ENCODE data around the gene CEACAM19. TPM values are rescaled to one million over a fixed set of nuclear protein-coding genes. Genes with fewer than 3 reads are reported as not detected.

The CEACAM19 gene
- total and polyA plus RNA-seq, 2 of the 13 experiments (the other 11 are each of a cell fraction or from before 2014, with no cell fraction given): 1.3 to 4.0 TPM

DNA sequence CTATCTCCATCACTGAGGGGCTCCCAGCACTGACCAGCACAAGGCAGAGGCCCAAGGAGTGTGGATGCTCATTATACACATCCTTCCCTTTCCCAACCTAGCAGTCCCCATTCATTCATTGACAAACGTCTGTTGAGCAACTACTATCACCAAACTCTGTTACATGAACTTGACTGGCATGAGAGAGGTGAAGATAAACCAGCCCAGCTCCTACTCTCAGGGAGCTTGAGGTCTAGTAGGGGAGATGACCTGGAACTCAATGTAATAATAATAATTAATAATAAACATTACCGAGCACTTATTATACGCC lies 18.8 kb downstream of the CEACAM19 start (continued):
- TF ChIP-seq, protein P1, sequence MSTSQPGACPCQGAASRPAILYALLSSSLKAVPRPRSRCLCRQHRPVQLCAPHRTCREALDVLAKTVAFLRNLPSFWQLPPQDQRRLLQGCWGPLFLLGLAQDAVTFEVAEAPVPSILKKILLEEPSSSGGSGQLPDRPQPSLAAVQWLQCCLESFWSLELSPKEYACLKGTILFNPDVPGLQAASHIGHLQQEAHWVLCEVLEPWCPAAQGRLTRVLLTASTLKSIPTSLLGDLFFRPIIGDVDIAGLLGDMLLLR (CRISPR knock-in tag; IDR thresholded peaks at IDR 0.05): no peak
- TF ChIP-seq GATAD2A (CRISPR knock-in tag; IDR thresholded peaks at IDR 0.05) (peak; percentile 13; the same call in 1 of the 2 replicates), SOX5 (CRISPR knock-in tag; IDR thresholded peaks at IDR 0.05; ENCODE audit: borderline replicate concordance) (no peak), EZH2 (conservative IDR thresholded peaks at IDR 0.05; ENCODE audit: low read depth, low read length) (no peak), ZNF652 (CRISPR knock-in tag; IDR thresholded peaks at IDR 0.05; ENCODE audit: borderline replicate concordance, low read depth) (no peak), FOXA3 (CRISPR knock-in tag; IDR thresholded peaks at IDR 0.05) (peak; percentile 19; the same call in 1 of the 2 replicates), ZNF792 (CRISPR knock-in tag; IDR thresholded peaks at IDR 0.05) (peak; percentile 77; the same call in 1 of the 2 replicates), SOX13 (IDR thresholded peaks at IDR 0.05) (no peak), SOX13 (CRISPR knock-in tag; conservative IDR thresholded peaks at IDR 0.05 in 1 of 2, IDR thresholded peaks at IDR 0.05 in 1 of 2) (0 out of 4 replicates have a peak, but pooled peaks of 1 of the 2 experiments have one; percentile 15), ZMYM3 (CRISPR knock-in tag; IDR thresholded peaks at IDR 0.05) (peak; percentile 1; the same call in 1 of the 2 replicates), RARA (CRISPR knock-in tag; IDR thresholded peaks at IDR 0.05) (peak; percentile 66; the same call in 1 of the 2 replicates), ZSCAN29 (CRISPR knock-in tag; conservative IDR thresholded peaks at IDR 0.05) (0 out of 2 replicates have a peak, but pooled peaks have one; percentile 8), ZNF776 (CRISPR knock-in tag; IDR thresholded peaks at IDR 0.05) (no peak), CEBPG (CRISPR knock-in tag; IDR thresholded peaks at IDR 0.05) (peak; percentile 78)
- TF ChIP-seq, protein P2, sequence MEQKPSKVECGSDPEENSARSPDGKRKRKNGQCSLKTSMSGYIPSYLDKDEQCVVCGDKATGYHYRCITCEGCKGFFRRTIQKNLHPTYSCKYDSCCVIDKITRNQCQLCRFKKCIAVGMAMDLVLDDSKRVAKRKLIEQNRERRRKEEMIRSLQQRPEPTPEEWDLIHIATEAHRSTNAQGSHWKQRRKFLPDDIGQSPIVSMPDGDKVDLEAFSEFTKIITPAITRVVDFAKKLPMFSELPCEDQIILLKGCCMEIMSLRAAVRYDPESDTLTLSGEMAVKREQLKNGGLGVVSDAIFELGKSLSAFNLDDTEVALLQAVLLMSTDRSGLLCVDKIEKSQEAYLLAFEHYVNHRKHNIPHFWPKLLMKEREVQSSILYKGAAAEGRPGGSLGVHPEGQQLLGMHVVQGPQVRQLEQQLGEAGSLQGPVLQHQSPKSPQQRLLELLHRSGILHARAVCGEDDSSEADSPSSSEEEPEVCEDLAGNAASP (CRISPR knock-in tag; IDR thresholded peaks at IDR 0.05; ENCODE audit: borderline replicate concordance): peak; percentile 33; the same call in 1 of the 2 replicates
- TF ChIP-seq, protein P3, sequence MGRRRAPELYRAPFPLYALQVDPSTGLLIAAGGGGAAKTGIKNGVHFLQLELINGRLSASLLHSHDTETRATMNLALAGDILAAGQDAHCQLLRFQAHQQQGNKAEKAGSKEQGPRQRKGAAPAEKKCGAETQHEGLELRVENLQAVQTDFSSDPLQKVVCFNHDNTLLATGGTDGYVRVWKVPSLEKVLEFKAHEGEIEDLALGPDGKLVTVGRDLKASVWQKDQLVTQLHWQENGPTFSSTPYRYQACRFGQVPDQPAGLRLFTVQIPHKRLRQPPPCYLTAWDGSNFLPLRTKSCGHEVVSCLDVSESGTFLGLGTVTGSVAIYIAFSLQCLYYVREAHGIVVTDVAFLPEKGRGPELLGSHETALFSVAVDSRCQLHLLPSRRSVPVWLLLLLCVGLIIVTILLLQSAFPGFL (CRISPR knock-in tag; IDR thresholded peaks at IDR 0.05): no peak
